Stimulated activated CD8-positive, alpha-beta memory T cell treated with anti-CD3 and anti-CD28 coated beads, Interleukin-4, amount 100 ng/mL, for 1 hour (primary cell): ENCODE data around the gene SBNO2.
"Not testable (repeated sequence)": the region's sequence is repeated elsewhere in the genome, so short reads cannot be mapped to it uniquely, and the experiment has no call there.

Experiments
- DNase-seq, 2 donors: peaks; one replicate each; pipeline ENCODE4 v3.0.0-alpha.2; 2020; ENCODE audit warnings: low read depth in 2 of 2, low spot score in 1 of 2

Gene SBNO2

DNA sequence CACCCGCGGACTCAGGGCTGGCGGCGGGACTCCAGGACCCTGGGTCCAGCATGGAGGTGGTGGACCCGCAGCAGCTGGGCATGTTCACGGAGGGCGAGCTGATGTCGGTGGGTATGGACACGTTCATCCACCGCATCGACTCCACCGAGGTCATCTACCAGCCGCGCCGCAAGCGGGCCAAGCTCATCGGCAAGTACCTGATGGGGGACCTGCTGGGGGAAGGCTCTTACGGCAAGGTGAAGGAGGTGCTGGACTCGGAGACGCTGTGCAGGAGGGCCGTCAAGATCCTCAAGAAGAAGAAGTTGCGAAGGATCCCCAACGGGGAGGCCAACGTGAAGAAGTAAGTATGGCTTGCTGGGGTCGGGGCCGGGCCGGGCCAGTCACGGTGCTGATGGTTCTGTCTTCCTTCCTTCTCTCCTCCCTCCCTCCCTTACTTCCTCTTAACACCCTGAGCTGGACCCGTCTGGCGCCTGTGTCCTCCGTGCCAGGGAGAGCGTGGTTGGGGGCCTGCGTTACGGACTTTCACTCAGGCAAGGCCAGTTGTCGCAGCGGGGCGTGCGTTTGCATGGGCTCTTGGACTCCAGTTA, 32.9 kb upstream of the SBNO2 start:
- no peak for DNase-seq

DNA sequence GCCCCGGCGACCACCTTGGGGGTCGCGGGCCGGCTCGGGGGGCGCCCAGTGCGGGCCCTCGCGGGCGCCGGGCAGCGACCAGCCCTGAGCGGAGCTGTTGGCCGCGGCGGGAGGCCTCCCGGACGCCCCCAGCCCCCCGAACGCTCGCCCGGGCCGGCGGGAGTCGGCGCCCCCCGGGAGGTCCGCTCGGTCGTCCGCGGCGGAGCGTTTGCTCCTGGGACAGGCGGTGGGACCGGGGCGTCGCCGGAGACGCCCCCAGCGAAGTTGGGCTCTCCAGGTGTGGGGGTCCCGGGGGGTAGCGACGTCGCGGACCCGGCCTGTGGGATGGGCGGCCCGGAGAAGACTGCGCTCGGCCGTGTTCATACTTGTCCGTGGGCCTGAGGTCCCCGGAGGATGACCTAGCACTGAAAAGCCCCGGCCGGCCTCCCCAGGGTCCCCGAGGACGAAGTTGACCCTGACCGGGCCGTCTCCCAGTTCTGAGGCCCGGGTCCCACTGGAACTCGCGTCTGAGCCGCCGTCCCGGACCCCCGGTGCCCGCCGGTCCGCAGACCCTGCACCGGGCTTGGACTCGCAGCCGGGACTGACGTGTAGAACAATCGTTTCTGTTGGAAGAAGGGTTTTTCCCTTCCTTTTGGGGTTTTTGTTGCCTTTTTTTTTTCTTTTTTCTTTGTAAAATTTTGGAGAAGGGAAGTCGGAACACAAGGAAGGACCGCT, 32.2 kb upstream of the SBNO2 start:
- DNase-seq = no peak

DNA sequence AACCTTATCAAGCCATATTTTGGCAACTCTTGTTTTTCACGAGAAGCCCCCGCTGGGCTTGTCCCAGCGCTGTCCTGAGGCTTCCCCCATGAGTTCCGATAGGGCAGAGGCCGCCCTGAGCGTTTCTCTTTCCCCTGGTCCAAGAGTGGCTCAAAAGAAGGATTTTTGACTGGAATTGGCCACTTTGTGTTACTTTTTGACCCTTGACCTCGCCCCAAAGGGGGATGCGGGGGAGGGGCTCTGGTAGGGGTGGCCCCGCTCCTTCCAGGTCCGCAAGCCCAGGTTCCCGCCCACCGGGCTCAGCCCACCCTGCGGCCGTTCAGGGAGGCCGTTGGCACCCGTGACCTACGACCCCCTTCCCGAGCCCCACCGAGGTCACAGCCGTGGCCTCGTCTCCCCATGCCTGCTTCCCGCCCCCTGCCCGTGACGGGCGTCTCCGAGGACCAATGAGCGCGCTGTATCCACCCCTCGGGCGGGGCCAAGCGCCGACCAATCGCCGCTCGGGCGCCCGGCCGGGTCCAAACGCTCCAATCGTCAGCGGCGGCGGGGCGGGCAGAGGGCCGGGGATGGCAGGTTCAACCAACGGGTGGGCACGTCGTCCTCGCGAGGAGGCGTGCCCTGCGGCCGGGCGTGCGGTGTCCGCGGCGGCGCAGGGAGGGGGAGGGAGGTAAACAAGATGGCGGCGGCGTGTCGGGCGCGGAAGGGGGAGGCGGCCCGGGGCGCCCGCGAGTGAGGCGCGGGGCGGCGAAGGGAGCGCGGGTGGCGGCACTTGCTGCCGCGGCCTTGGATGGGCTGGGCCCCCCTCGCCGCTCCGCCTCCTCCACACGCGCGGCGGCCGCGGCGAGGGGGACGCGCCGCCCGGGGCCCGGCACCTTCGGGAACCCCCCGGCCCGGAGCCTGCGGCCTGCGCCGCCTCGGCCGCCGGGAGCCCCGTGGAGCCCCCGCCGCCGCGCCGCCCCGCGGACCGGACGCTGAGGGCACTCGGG, 31.3 kb upstream of the SBNO2 start, which contains the start of gene STK11:
Gene STK11, plus strand, starts transcription at position 665 of the 986 bp plus-strand sequence. CDS start 1,136 bp downstream, outside the sequence.
- peak; percentile 96 to 99 for DNase-seq

DNA sequence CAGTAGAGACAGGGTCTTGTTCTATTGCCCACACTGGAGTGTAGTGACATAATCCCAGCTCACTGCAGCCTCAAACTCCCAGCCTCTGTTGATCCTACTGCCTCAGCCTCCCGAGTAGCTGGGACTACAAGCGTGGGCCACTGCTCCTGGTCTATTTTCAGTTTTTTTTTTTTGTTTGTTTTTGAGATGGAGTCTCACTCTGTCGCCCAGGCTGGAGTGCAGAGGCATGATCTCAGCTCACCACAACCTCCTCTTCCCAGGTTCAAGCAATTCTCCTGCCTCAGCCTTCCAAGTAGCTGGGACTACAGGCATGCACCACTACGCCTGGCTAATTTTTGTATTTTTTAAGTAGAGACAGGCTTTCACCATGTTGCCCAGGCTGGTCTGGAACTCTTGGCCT, 26.5 kb upstream of the SBNO2 start:
- DNase-seq = not testable (repeated sequence)

DNA sequence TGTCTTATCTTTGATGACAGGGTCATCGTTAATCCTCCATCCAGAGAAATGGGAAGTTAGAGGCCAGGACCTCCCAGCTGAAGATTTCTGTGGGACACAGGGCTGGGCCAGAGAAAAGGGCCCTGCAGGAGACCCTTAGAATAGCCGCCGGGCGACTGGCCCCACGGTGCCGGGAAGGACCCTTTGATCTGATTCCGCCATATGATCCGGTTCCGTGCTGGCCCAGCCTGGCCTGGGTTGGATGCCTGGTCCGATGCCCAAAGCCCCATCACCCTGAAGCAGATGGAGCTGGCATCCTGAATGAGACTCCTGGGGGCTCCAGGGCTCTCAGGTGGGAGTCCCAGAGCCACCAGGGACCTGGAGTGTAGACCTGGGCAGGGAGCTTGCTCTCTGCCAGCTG, 25.5 kb upstream of the SBNO2 start:
- DNase-seq = no peak

DNA sequence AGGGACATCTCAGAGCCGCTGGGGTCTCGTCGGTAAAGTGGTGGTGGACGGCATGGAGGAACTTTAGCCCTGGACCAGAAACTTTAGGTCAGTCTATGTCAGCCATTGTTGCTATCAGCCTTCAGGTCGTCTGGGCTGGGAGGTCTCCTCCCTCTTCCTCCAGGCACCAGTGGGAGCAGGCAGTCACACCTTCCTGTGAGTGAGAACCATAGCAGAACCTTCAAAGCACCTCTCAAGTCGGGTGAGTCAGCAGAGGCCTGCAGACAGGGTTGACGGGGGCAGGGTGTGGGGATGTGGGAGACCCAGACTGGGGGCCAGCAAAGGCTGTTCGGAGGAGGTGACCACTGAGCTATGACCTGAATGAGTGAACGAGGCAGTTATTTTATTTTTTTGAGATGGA, 15.4 kb upstream of the SBNO2 start:
- peak in 1 of 2 donors; percentile 30 for DNase-seq

DNA sequence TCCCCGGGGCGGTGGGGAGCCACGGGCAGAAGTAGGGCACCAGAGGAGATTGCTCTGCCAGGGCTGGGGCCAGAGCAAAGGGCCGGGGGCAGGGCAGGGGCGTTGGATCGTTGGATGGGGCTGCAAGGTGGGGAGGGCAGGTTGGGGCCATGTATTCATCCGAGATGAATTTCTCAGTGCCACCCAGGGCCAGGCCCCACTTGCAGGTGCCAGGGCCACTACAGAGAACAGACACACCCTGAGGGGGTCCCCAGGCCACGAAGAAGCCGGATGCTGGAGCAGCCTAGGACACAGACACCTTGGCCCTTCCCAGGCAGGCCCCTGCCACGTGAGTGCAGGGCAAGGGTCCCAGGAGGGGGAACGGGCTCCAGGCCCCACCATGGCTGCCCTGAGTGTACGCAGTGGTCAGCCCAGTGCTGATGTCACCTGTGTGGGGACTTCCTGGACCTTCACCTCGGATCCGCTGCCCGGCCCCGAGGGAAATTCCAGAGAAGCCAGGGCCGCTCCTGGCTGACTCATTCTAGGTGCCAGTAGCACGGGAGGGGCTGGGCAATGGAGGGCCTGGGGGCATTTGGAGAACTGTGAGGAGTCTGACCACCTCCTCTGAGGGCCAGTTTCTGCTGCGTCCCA, 9.6 kb upstream of the SBNO2 start:
- no peak for DNase-seq

DNA sequence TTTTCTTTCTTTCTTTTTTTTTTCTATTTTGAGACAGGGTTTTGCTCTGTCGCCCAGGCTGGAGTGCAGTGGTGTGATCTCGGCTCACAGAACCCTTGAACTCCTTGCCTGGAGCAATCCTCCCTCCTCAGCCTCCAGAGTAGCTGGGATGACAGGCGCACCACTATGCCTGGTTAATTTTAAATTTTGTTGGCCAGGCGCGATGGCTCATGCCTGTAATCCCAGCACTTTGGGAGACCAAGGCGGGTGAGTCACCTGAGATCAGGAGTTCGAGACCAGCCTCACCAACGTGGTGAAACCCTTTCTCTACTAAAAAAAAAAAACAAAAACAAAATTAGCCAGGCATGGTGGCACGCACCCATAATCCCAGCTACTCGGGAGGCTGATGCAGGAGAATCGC, 8.7 kb upstream of the SBNO2 start:
- no peak for DNase-seq

DNA sequence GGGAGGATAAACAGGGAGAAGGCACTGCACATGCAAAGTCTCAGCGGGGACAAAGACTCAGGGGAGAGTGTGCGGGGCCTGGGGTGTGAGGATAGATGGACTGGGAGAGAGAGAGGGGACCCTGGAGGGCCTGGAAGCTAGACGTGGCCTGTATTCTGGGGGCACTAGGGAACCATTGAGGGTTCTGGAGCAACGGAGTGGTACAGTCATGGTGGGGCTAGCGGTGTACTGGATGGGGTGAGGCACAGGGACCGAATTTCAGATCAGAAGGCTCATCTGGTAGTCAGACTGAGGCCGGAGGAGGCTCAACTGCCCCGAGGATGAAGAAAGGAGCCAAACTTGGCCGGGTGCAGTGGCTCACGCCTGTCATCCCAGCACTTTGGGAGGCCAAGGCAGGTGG, 8.0 kb upstream of the SBNO2 start:
- DNase-seq = no peak

DNA sequence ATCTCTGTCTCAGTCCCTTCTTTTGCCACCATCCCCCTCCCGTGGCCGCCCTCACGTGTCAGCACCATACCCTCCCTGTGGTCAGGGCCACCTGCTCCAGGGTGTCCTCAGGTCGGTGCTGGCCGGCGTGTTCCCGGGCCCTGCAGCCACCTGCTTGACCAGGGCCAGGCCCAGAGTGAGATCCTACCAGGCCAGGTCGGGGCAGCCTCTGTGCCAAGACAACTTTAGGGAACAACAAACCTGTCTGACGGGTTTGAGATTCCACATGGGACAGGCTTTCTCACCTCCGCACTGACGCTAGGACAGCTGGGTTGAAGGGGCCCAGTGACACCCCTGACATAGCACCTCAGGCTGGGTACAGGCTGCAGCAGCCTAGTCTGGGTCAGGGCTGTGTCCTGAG, 7.5 kb upstream of the SBNO2 start:
- DNase-seq = no peak

DNA sequence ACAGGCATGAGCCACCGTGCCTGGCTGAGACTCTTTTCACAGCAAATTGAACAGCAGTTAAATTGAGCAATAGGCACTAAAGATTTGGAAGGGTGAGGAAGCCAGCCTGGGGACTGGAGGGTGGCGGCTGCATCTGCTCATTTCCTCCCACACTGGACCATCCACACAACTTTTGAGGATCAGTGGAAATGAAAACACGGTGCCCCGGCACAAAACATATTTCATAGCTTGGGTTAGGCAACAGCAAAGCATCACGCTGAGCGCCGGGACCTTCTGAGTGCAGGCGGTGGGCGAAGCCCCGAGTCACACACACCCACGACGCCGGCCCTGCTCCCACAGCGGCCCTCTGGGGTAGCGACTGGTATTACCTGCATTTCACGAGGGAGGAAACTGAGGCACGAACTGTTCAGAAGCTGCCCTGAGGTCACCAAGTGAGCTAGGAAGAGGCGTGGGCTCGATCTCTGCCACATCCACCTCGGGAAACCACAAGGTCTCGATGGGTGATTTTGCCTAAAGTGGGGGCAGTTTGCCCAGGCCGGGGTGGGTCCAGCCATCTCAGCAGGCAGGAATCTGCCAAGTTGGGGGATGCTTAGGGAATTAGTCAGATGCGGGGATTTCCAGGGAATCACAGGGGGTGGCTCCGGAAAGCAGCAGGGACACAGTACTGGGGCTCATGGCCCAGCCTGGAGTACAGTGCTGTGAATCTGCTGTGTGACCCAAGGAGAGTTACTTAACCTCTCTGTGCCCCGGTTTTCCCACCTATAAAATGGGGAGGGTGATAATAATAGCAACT, 3.5 kb upstream of the SBNO2 start:
- DNase-seq = no peak

DNA sequence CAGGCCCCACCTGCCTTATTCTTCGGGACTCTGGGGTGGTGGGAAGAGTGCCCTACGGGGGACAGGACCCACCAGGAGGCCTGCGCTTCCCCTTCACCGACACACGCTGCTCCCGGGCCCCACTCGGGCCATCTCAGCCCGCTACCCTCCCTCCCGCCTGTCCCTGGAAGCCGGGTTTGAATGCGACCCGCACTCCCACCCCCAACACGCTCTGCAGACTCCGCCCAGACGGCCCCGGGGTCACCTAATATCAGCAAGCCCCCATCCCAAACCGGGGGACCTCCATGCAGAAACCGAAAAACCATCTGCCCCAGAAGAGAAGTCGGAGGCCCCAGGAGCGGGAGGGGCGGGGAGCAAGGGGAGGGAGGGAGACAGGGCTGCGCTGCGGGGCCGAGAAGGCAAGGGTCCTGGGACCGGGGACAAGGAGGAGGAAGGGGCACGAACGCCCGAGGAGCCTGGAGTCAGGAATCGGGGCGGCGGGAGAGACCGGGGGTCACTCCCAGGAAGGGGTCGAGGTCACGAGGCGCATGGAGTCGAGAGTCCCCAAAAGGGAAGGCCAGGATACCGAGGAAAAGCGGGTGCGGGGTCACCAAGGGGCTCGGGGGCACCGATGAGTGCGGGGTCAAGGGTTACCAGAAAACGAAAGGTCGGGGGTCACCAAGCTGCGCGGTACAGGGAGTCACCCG, 766 bp downstream of the SBNO2 start:
- DNase-seq = no peak

DNA sequence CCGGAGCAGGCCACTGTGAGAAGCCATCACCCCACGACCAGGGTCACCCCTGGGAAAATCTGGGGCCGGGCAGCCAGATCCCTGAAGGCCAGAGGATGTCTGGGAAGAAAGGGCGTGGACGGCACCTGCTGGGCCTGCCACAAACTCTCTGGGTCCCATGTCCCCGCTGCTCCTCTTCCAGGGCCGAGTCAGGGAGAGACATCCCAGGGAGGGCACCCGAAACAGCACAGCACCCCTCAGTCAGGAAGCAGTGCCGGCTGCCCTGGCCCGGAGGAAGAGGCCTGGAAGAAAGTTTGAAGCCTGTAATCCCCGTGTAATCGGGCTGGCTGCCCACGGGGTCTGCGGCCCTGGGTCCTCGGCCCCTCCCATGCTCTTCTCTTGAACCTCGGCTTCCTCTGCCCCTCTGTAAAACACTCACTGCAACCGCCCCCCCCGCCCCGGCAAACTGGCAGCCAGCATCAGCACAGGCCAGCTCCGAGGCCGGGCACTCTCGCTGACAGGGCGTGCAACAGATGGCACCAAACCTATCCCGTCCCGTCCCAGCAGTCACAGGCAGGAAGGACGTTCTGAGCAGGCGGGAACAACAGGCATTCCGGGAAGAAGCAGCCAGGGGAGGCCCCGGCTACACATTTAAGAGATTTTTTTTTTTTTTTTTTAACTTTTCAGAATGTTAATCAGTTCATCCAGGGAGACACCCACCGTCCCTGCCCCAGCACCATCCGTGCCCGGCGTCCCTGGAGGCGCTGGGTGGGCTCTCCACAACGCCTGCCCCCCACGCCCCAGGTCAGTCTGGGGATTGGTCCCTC, 1.5 kb downstream of the SBNO2 start:
- DNase-seq = no peak

DNA sequence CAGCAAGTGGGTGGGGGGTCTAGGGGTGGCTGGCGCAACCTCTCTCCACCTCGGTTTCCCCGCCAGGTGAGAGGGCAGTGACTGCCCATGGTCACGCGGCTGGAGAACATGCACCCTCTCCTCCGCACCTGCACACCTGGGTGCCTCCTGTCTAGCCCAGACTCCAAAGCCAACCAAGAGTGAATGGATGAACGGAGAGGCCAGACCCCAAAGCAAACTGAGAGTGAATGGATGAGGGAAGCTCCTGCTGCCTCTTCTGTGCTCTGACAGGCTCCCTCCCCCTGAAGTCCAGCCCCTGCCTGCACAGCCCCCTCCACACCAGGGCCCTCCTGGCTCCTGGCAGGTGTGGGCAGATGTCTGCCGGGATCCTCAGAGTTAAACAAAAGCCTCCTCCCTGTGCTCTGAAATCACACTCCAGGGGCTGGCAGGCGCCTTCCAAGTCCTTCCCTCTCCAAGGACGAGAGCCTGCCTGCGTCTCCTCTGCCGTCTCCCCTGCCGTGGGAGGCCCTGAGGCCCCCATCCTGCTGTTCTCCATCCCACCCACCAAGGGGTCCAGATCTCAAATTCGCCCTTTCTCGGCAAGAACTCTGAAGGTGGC, 2.2 kb downstream of the SBNO2 start:
- no peak for DNase-seq

DNA sequence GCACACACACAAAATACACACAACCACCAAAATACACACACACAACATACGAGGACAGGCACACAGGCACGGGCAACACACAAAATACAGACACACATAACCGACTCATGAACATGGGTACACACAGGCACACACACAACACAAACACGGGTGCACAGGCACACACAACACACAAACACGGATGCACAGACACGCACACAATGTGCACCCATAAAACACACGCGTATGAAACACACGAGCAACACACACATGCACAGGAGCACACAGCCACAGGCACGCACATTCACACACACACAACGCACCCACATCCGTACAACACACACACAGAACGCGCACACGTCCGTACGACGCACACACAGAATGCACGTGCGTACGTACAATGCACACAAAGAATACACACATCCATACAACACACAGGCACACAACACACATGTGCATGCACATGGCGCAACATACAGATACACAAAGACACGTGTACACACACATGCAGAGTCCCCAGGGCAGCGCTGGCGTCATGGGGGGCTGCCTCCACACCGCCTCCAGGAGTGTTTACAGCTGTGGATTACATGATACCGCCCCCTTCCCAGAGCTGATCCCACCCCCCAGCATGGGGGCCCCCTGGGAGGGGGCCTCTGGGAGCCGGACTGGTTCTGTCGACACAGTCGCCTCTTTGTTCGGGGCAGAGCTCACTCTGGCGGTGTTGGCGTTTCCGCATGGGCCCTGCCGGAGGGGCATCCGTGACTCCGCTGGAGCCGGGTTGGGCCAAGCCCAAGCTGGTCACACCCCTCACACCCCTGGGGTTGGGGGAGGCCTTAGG, 2.9 kb downstream of the SBNO2 start:
- no peak for DNase-seq

DNA sequence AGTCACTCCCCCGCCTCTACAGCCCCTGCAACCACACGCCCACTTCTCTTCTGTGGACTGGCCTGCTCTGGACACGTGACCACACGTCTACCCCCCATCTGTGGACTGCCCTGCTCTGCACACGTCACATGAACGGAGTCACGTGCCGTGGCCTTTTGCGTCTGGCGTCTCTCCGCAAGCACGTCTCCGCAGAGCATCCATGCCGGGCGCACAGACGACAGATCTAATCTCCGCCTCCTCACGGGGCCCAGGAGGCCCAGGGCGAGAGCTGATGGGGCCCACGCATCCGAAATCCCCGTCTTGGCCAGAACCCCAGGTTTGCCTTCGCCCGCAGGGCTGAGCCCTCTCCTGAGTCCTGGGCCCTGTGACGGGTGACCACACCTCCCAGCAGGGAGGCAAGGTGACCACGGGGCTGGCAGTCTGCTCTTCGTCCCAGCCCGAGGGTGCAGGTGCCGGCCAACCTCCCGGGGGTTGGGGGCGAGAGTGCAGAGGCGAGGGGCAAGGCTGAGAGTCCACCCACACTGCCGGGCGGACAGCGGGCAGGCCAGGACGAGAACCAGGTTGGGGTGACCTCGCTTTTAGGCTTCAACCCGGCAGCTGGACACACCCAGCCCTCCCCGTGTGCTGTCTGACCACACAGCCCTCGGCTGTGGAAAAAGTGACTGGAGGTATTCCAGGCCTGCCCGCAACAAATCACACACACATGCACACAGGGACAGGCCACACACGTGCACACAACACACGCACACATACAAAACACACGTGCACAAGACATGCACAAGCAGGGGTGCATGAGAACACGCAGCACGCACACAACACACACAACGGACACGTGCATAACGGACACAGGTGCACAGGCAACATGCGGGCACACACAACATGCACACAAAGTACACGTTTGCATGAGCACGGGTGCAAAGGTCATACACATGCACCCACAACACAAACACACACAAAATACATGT, 3.9 kb downstream of the SBNO2 start:
- no peak for DNase-seq

DNA sequence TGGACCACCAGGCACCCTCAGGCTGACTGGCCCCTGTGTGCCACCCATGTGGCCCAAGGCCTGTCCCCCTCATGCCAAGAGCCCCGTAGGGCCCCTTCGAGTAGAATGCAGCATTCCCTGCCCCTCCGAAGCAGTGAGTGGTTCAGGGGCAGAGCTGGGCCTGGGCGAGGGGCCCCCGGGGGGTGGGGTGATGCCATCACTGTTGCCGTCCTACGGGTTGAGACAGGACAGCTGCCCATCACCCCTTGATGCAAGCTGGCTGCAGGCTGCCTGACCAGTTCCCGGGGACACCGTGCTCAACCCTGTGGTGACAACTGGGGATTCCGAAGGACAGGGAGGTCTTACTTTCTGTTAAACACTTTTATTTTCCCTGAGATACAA, 4.7 kb downstream of the SBNO2 start:
- no peak for DNase-seq
